ENCODE measurements around the gene C2CD2. TPM values are rescaled to one million over a fixed set of nuclear protein-coding genes. Genes with fewer than 3 reads are reported as not detected.
"Not testable (repeated sequence)": the region's sequence is repeated elsewhere in the genome, so short reads cannot be mapped to it uniquely, and the experiment has no call there.

Gene C2CD2
- total RNA-seq, 4 donors from 2014 or later: 39.4 to 79.5 (median 49.4) TPM

GRCh38 chr21:41997657-41998056 is 43.8 kb upstream of the C2CD2 start:
- TF ChIP-seq, protein P1, sequence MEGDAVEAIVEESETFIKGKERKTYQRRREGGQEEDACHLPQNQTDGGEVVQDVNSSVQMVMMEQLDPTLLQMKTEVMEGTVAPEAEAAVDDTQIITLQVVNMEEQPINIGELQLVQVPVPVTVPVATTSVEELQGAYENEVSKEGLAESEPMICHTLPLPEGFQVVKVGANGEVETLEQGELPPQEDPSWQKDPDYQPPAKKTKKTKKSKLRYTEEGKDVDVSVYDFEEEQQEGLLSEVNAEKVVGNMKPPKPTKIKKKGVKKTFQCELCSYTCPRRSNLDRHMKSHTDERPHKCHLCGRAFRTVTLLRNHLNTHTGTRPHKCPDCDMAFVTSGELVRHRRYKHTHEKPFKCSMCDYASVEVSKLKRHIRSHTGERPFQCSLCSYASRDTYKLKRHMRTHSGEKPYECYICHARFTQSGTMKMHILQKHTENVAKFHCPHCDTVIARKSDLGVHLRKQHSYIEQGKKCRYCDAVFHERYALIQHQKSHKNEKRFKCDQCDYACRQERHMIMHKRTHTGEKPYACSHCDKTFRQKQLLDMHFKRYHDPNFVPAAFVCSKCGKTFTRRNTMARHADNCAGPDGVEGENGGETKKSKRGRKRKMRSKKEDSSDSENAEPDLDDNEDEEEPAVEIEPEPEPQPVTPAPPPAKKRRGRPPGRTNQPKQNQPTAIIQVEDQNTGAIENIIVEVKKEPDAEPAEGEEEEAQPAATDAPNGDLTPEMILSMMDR (IDR thresholded peaks at IDR 0.05): no peak
- no peak for TF ChIP-seq POLR2A (IDR thresholded peaks at IDR 0.05)
- intact Hi-C loops (cut with DNase I; ENCODE audit: low total_unique reads): no loop called here
- no peak for DNase-seq (ENCODE audit: low spot score in 2 of 2)
- no peak overlapping the region for H3K4me3 ChIP-seq (ENCODE audit: low read depth, poor library complexity, severe bottlenecking)
- WGBS, 2 donors: 87 to 100% methylated on average over 1 of the region's 1 CpG

DNA sequence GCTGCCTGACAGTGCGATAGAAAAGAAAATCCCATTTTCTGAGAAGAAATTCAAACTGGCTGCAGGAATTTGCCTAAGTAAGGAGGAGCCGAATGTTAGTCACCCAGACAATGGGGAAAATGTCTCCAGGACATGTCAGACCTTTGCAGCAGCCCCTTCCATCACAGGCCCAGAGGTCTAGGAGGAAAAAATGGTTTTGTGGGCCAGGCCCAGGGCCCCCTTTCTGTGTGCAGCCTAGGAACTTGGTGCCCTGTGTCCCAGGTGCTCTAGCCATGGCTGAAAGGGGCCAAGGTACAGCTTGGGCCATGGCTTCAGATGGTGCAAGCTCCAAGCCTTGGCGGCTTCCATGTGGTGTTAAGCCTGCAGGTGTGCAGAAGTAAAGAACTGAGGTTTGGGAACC is 41.8 kb upstream of the C2CD2 start:
- TF ChIP-seq POLR2A (IDR thresholded peaks at IDR 0.05): no peak
- TF ChIP-seq, protein P1 (IDR thresholded peaks at IDR 0.05): no peak
- no peak overlapping the region for H3K4me3 ChIP-seq (ENCODE audit: low read depth, poor library complexity, severe bottlenecking)
- intact Hi-C loops (cut with DNase I; ENCODE audit: low total_unique reads): no loop called here
- WGBS, 2 donors: 95 to 98% methylated on average over 3 of the region's 3 CpGs
- DNase-seq (ENCODE audit: low spot score in 2 of 2): no peak

DNA sequence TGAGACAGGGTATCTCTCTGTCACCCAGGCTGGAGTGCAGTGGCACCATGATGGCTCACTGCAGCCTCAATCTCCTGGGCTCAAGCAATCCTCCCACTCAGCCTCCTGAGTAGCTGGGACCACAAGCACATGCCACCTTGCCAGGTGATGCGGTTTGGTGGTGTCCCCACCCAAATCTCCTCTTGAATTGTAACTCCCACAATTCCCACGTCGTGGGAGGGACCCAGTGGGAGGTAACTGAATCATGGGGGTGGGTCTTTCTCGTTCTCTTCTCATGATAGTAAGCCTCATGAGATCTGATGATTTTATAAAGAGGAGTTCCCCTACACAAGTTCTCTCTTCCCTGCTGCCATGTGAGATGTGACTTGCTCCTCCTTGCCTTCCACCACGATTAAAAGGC is 40.8 kb upstream of the C2CD2 start:
- H3K4me3 ChIP-seq (ENCODE audit: low read depth, poor library complexity, severe bottlenecking); intact Hi-C loops (cut with DNase I; ENCODE audit: low total_unique reads); DNase-seq (ENCODE audit: low spot score in 2 of 2): not testable (repeated sequence)
- WGBS, 2 donors: 91 to 95% methylated on average over 5 of the region's 5 CpGs

GRCh38 chr21:41993744-41994143 is 39.9 kb upstream of the C2CD2 start:
- no peak for TF ChIP-seq POLR2A (IDR thresholded peaks at IDR 0.05)
- TF ChIP-seq, protein P1 (IDR thresholded peaks at IDR 0.05): no peak
- intact Hi-C loops (cut with DNase I; ENCODE audit: low total_unique reads): no loop called here
- DNase-seq (ENCODE audit: low spot score in 2 of 2): no peak
- H3K4me3 ChIP-seq (ENCODE audit: low read depth, poor library complexity, severe bottlenecking): no peak overlapping the region
- 56 to 64% methylated on average over 6 of the region's 6 CpGs for WGBS, 2 donors

- TF ChIP-seq, protein P1 (IDR thresholded peaks at IDR 0.05): no peak
- TF ChIP-seq POLR2A (IDR thresholded peaks at IDR 0.05): no peak
- intact Hi-C loops (cut with DNase I; ENCODE audit: low total_unique reads): no loop called here
- no peak overlapping the region for H3K4me3 ChIP-seq (ENCODE audit: low read depth, poor library complexity, severe bottlenecking)
- DNase-seq (ENCODE audit: low spot score in 2 of 2): no peak
- 97 to 98% methylated on average over 15 of the region's 15 CpGs for WGBS, 2 donors
Measured at GRCh38 chr21:41992576-41992975, 38.8 kb upstream of the C2CD2 start.

GRCh38 chr21:41991659-41992058 is 37.8 kb upstream of the C2CD2 start:
- no peak for TF ChIP-seq POLR2A (IDR thresholded peaks at IDR 0.05)
- TF ChIP-seq, protein P1 (IDR thresholded peaks at IDR 0.05): no peak
- no peak for DNase-seq (ENCODE audit: low spot score in 2 of 2)
- WGBS, 2 donors: 96 to 97% methylated on average over 16 of the region's 16 CpGs
- intact Hi-C loops (cut with DNase I; ENCODE audit: low total_unique reads): no loop called here
- no peak overlapping the region for H3K4me3 ChIP-seq (ENCODE audit: low read depth, poor library complexity, severe bottlenecking)
